ENCODE measurements around the gene TCEAL4.
"Not testable (repeated sequence)": the region's sequence is repeated elsewhere in the genome, so short reads cannot be mapped to it uniquely, and the experiment has no call there.

Gene TCEAL4

DNA sequence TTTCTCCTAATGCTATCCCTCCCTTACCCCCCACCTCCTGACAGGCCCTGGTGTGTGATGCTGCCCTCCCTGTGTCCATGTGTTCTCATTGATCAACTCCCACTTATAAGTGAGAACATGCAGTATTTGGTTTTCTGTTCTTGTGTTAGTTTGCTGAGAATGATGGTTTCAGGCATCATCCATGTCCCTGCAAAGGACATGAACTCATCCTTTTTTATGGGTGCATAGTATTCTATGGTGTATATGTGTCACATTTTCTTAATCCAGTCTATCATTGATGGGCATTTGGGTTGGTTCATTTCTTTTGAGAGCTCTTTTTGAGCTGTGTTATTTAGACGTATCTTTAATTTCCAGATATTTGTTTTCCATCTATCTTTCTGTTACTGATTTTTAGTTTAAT is 7.0 kb downstream of the TCEAL4 start:
- not testable (repeated sequence) for DNase-seq (ENCODE audit: low read depth)

DNA sequence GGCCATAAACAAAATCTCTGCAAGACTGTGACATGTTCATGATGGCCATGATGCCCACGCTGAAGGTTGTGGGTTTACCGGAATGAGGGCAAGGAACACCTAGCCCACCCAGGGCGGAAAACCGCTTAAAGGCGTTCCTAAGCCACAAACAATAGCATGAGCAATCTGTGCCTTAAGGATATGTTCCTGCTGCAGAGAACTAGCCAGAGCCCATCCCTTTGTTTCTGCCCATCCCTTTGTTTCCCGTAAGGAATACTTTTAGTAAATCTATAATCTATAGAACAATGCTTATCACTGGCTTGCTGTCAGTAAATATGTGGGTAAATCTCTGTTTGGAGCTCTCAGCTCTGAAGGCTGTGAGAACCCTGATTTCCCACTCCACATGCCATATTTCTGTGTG is 9.9 kb downstream of the TCEAL4 start:
- DNase-seq (ENCODE audit: low read depth) = not testable (repeated sequence)

DNA sequence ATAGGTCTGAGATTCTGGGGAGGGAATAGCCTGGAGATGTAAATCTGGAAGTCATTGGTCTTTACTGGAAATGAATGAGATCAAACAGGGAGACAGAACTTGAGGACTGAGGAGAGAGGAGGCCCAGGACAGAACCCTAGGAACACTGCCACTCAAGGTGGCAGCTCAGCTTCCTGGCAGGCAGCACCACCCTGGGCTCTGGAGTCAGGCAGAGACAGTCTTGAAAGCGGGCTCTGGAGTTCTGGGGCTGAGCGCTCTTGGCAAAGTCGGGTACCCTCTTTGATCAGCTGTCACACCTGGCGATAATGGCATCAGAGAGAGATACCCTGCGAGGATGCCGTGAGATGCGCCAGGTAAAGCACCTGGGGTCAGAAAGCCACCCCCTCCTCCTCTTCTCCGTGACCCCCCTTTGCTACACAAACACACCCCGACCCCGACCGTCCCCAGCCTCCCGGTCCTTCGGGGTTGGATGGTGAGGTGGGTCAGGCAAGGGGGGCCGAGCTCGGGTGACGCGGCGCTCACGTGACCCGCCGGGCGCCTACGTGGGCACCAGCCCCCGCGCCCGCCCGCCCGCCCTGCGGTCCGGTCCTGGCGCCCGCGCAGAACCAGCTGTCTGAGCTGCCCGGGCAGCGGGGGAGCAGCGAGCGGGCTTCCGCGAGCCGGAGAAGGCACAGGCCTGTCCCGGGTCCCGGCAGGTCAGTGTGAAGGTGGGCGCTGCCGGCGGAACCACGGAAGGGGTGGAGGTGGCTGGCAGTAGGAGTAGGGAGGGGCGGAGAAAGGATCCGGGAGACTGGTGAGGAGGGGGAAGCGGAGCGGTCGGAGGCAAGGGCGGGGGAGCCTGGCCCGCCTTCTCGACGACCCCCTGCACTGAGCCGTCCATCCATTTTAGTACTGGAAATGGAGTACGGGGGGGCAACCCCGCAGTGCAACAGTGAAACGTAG is 22.3 kb downstream of the TCEAL4 start, which contains the start of gene TCEAL3:
TSS of gene TCEAL3 (plus strand) at position 600 of the 942 bp plus-strand sequence. CDS start 1,102 bp downstream, outside the sequence.
- no peak for DNase-seq (ENCODE audit: low read depth)

DNA sequence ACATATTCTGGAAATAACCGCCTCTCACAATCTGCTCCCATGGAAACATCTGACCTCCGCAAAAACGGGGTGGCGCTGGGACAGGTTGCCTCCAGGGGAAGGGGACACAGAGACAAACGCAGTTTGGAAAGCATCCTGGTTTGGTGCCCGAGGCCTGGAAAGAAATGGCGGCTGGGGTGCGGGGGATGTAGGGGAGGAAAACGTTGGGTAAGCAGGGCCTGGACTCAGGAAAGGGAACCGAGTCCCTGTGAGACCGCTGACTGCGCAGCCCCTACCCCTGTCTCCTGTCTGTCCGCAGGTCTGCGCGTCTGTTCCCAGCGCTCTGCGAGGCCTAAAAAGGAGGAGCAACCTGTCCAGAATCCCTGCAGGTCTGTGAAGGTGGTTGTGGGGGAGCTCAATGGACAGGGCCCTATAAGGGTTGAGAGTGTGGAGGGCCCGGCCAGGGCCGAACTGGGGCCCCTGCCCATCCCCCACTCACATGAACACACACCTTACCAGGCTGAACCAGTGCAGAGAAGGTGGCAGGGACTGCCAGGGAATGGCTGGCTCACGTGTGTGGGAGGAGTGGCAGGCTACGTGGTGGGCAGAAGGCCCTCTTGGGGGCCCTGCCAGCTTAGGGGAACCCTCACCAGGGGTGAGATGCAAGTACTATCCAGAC is 23.1 kb downstream of the TCEAL4 start:
- DNase-seq (ENCODE audit: low read depth) = no peak

DNA sequence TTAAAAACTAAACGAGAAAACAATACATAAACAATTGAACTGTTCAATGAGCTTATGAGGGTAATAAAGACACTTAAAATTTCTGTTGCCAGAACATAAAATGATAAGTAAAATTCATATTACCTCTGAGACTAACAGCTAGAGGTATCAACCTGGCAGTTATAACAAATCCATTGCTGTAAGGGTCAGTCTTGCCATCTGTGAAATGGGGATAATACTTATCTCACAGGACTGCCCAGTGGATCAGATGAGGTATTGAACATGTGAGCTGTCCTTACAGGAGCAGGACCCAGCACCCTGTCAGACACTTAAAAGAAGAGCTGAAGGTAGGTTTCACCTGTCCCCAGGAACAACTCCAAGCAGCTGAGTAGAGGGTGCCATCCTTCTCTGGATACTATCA is 25.0 kb downstream of the TCEAL4 start:
- no peak for DNase-seq (ENCODE audit: low read depth)

DNA sequence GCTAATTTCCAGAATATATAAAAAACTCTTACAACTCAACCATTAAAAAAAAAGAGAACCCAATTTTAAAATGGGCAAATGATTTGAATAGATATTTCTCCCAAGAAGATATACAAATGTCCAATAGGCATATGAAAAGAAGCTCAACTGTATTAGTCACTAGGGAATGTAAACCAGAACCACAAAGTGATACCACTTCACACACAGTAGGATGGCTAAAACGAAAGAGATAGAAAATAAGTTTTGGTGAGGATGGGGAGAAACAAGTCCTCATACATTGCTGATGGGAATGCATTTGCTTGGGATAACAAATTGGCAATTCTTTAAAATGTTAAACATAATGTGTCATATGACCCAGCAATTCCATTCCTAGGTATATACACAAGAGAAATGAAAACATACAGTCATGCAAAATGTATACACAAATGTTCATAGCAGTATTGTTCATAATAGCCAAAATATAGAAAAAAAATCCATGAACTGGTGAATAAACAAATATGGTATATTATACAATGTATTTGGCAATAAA is 28.1 kb downstream of the TCEAL4 start:
- DNase-seq (ENCODE audit: low read depth) = no peak

DNA sequence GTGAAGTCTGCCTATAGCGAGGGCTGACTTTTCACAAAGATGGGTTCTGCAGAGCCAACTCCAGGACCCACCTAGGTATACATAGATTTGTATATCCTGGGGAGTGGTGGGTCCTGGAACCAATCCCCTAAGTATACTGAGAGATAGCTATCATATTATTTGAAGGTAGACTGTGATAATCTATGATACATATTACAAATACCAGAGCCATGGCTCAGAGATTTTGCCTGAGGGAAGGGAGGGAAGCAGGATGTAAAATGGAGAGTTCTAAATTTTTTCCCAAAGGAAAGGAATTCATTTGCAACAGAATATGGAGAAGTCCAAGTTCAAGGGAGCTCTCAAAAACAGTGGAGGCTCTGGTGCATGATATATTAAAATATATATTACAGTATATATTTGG is 29.7 kb downstream of the TCEAL4 start:
- DNase-seq (ENCODE audit: low read depth) = no peak

DNA sequence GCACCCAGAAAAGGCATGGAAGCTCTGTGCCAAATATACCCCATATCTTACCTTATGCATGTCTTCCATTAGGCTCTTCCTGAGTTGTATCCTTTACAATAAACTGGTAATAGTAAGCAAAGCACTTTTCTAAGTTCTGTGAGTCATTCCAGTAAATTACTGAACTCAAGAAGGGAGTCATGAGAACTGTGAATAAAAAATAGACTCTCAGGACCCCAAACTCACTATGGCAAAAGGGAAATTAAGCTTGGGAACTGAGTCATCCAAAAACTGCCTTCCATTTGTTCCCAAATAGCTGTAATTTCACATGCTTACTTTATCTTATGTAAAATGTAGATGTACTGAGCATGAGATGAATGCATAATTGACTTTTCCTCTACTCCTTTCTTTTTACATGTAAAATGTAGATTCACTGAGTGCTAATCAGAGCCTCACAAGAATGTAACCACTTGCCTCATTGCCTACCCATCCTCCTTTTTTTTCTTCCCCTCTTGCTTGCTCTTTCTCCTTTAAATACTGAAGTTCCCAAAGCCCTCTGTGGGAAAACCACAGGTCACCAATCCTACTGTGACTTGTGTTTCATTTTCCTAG is 30.6 kb downstream of the TCEAL4 start:
- DNase-seq (ENCODE audit: low read depth) = no peak

DNA sequence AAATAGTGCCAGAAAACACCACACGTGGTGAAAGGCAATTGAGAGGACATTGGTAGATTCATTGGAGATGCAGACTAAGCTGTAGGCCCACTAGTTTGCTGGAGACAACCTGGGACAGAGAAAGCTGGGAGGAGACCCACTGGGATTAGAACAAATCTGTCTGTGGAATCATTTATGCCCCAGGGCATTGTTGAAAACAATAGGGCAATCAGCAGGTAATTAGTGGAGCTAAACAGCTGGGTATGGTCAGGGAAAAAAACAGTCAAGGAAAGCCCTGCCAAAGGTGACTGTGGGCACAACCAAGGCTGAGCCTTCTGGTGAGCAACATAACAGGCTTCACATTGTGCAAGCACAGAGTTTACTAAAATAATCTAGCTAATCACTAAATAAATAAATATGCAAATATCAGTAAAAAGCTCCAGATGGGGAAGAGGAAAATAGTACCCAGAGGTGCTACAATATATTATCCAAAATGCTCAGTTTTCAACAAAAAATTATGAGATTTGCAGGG is 31.4 kb downstream of the TCEAL4 start:
- DNase-seq (ENCODE audit: low read depth) = no peak

DNA sequence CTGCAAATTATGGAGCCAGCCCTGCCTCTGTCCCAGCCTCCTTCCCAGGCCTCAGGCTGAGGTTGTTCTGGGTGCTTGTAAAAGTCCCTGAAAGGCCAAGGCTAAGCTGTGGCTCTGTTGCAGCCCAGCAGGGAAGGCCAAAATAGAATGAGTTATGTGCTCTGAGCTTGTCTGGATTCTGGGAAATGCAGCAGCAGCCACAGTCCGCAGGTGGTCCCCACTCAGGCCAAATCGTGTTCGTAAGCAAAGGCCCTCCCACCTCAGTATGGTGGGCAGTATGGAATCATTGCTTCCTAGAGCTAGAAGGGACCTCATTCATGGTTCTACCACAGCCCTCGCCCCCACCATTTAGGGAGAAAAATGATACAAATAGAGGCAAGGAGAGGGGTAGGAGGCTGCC is 38.8 kb downstream of the TCEAL4 start:
- no peak for DNase-seq (ENCODE audit: low read depth)

DNA sequence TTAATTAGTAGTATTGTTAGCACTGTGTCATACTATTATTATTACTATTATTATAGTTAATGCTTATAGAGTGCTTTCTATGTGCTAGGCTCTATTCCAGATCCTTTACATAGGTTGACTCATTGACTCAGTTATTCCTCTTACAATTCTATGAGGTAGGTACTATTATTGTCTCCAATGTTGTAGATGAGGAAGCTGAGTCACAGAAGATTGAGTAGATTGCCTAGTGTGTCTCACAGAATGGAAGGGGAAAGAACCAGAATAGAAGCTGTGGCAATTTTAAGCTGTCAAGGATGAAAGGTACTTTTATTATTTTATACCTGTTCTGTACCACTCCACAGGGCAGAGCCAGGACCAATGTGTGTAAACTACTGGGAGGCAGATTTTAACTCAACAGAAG is 41.5 kb downstream of the TCEAL4 start:
- no peak for DNase-seq (ENCODE audit: low read depth)

DNA sequence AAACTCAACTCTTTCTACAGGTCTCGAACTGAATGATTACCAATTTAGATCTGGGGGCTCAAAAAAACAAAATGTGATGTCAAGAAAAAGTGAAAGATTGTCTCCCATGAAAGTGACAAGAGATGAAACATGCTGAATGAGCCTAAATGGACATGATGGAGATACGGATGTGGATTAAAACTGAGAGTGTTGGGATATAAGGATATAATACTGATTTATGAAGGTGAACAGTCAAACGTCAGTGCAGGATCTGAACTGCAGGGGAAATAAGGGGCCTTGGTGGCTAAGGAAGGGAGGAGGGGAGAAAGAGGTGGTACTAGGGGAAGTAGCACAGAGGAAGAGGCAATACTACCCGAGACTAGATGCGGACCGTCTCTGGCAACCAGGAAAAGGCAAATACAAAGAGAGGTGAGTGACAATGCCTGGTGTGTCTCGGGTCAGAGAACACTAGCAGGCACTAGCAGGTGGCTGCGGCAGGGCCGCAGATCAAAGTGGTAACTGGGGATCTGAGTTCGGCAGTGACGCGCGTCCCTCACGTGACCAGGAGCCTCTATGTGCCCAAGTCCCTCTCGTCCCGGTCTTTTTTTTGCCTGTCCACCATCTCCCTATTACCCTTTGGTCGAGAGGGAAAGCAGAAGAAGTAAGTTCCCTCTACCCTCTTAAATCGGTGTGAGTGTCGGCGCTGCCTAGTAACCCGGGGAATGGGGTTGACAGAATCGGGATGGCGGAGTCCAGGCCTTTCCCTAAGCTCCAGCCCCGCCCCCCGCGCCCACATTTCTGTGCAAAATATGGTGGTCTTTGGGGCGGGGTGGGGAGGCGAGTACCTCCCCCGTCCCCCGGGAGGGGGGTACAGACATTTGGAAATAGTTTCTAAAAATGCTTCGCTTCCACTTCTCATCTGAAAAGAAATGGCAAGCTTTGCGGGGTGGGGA is 43.3 kb downstream of the TCEAL4 start, which contains the start of gene TCEAL1:
TSS of gene TCEAL1 (plus strand) at position 590 of the 932 bp plus-strand sequence. CDS start 942 bp downstream, outside the sequence.
- no peak for DNase-seq (ENCODE audit: low read depth)

DNA sequence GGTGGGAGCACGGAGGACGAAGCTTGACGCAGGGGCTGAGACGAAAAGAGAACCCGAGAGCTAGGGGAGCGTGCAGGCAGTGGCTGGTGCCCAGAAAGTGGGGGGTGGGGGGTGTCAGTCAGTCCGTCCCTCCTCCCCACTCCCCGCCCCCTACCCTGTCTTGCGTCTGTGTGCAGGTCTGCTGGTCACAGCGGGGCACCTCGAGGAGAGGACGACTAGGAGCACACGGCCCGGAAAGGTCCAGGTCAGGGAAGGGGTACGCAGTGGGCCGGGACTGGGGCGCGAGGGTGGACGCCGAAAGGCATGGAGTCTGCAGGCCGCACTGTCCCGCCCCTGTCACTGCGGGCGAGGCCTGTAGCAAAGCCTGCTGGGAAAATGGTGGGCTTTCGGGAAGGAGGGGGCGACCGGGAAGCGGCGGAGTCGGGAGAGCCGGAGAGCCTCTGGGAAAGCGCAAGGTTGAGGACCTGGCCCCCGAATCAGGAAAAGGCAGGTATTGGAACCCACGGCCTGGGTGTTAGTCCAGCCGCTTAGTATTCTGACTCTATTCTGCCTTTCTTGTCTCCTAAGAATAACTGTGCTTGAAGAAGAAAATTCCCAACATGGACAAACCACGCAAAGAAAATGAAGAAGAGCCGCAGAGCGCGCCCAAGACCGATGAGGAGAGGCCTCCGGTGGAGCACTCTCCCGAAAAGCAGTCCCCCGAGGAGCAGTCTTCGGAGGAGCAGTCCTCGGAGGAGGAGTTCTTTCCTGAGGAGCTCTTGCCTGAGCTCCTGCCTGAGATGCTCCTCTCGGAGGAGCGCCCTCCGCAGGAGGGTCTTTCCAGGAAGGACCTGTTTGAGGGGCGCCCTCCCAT is 44.2 kb downstream of the TCEAL4 start:
- DNase-seq (ENCODE audit: low read depth) = no peak

DNA sequence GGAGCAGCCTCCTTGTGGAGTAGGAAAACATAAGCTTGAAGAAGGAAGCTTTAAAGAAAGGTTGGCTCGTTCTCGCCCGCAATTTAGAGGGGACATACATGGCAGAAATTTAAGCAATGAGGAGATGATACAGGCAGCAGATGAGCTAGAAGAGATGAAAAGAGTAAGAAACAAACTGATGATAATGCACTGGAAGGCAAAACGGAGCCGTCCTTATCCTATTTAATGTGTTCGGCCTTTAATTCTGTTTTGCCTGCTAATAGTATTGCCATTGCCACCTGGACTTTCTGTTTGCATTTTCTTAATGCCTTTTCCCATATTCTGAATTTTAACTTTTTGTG is 44.8 kb downstream of the TCEAL4 start:
- no peak for DNase-seq (ENCODE audit: low read depth)

DNA sequence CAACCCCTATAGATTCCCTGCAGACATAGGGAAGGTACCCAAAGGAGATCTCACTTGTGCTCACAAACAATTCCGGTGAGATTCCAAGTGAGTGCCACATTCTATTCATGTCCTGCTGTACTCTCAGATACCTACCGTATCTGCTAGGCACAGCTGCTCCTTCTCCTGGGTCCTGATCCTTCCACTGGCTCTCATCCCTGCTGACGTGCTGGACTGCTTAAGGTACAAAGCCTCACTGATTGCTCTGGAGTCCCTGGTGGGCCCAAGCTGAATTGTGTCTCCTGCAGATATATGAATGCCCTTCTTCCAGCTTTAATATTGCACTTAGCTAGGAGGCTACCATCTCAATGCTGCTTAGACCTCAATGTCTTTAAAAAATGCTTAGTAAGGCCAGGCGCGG is 45.8 kb downstream of the TCEAL4 start:
- DNase-seq (ENCODE audit: low read depth) = no peak

DNA sequence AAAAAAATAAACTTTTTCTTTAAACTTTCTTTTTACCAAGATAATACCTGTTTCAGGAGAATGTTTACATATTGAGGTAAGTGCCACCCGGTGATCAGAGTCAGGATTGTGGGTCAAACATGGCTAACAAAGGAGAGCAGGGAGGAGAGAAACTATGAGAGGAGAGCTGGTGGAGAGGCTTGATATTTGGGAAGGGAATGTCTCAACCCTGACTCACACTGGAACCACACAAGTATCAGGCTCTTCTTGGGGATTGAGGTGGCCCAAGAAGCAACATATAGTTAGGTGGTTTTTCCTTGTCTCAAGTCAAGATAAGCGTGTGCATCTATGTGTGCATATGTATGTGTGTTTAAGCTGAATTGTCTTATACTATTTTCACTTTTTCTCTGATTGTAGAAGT is 50.1 kb downstream of the TCEAL4 start:
- DNase-seq (ENCODE audit: low read depth) = no peak

Data from CMK (cell line).